WI38 (cell line): ENCODE measurements around the gene PPP4C.

ENCODE experiments used
- H3K4me3 ChIP-seq: 2 replicates; pipeline ENCODE4 v1.5.1; 2011; ENCODE audit warnings: low read depth, mild to moderate bottlenecking, control low read depth, low read length
- CTCF ChIP-seq: IDR thresholded peaks from 2 replicates; pipeline ENCODE4 v1.5.1; 2012; ENCODE audit warnings: low read depth, mild to moderate bottlenecking, control low read depth, low read length

Gene PPP4C

GRCh38 chr16:30084816-30085159 is 9.0 kb downstream of the PPP4C start:
- no peak overlapping the region for H3K4me3 ChIP-seq
- TF ChIP-seq CTCF: no peak

- no peak overlapping the region for H3K4me3 ChIP-seq
- no peak for TF ChIP-seq CTCF
Measured at GRCh38 chr16:30085247-30085646, 9.5 kb downstream of the PPP4C start.

- H3K4me3 ChIP-seq: no peak overlapping the region
- no peak for TF ChIP-seq CTCF
Measured at GRCh38 chr16:30085820-30086219, 10.0 kb downstream of the PPP4C start.

- H3K4me3 ChIP-seq: no peak overlapping the region
- no peak for TF ChIP-seq CTCF
Measured at GRCh38 chr16:30086291-30087140, 10.7 kb downstream of the PPP4C start.

GRCh38 chr16:30087181-30087898 is 11.5 kb downstream of the PPP4C start:
- no peak for TF ChIP-seq CTCF
- no peak overlapping the region for H3K4me3 ChIP-seq

- TF ChIP-seq CTCF: no peak
- no peak overlapping the region for H3K4me3 ChIP-seq
Measured at GRCh38 chr16:30088237-30088831, 12.5 kb downstream of the PPP4C start.
